ENCODE data around the gene PRMT1. TPM values are rescaled to one million over a fixed set of nuclear protein-coding genes. Genes with fewer than 3 reads are reported as not detected.

Gene PRMT1
- total and polyA plus RNA-seq, 9 of the 15 experiments (the other 6 are each of a cell fraction or from before 2014, with no cell fraction given) = 13.3 to 464 (median 326) TPM

- DNase-seq (ENCODE audit: extremely low read depth in 1 of 4, low spot score in 3 of 4) = no peak
- Histone ChIP-seq H2AFZ (ENCODE audit: low read depth, low read length) (no peak overlapping the region), H3K27ac (ENCODE audit: extremely low read depth, low read depth, low read length) (no peak overlapping the region), H4K20me1 (replicated peaks; ENCODE audit: control insufficient read depth, insufficient read depth, low read length) (peaks cover 13% of the 10 kb centered on the region; the same call in 1 of the 2 replicates), H3K36me3 (ENCODE audit: control insufficient read depth, insufficient read depth, low read length) (peaks cover 62% of the 10 kb centered on the region; the same call in 2 of the 3 replicates), H3K4me1 (replicated peaks in 1 of 2; ENCODE audit: control insufficient read depth in 2 of 2, insufficient read depth in 2 of 2, low read length in 2 of 2) (peaks cover 0 to 35% of the 10 kb centered on the region in 2 experiments; a peak in 4 of 5 replicates), H3K79me2 (ENCODE audit: control insufficient read depth, insufficient read depth, low read length) (peaks cover 38% of the 10 kb centered on the region), H3K4me2 (ENCODE audit: insufficient read depth, low read length) (no peak overlapping the region), H3K9me1 (ENCODE audit: control insufficient read depth, insufficient read depth, low read length) (peaks cover 2% of the 10 kb centered on the region), H3K4me3 (no peak overlapping the region), H3K9me3 (replicated peaks; ENCODE audit: control insufficient read depth, insufficient read depth, low read depth, low read length) (0 out of 2 replicates have a peak, but pooled peaks cover 2% of the 10 kb centered on the region), H3K9ac (ENCODE audit: insufficient read depth in 1 of 2, low read depth in 2 of 2, low read length in 2 of 2) (0 out of 4 replicates have a peak overlapping the region, but pooled peaks of 1 of the 2 experiments have one; percentile 21), H3K27me3 (ENCODE audit: control insufficient read depth in 2 of 2, insufficient read depth in 2 of 2, low read length in 2 of 2) (no peaks in the 10 kb centered on the region)
- in situ Hi-C loops (cut with MboI) = no loop called here
- ChIA-PET POLR2A (interaction anchor here (0.7 to 1.6 kb wide), 5 partner anchors 9 to 69 kb away, joined by 3 to 5 read pairs (median 4); partner anchors contain the start of gene RRAS), CTCF (ENCODE audit: low intra/inter-chr PET ratio) (no interaction called here)
- no TSS peak for BruUV-seq (replicated peaks)
- ATAC-seq = no peak
- 97% methylated on average over 14 of the region's 16 CpGs for WGBS (ENCODE audit: insufficient coverage, low coverage, missing lambda C conversion rate)
- TF ChIP-seq ELK1 (CRISPR knock-in tag; IDR thresholded peaks at IDR 0.05) = no peak
- TF ChIP-seq U2AF2 (optimal IDR thresholded peaks at IDR 0.05; ENCODE audit: low read depth, low read length) = no peak
- no peak for TF ChIP-seq JUNB (CRISPR knock-in tag; conservative IDR thresholded peaks at IDR 0.05)
- TF ChIP-seq OTX1 (CRISPR knock-in tag; IDR thresholded peaks at IDR 0.05) = no peak
- peak; percentile 70 for TF ChIP-seq POLR2G (IDR thresholded peaks at IDR 0.05; ENCODE audit: low read depth, low read length)
- no peak for TF ChIP-seq ASH1L (IDR thresholded peaks at IDR 0.05; ENCODE audit: borderline replicate concordance, low read depth, partially characterized antibody)
- no peak for TF ChIP-seq LARP7 (IDR thresholded peaks at IDR 0.05)
- TF ChIP-seq MCM2 (IDR thresholded peaks at IDR 0.05; ENCODE audit: low read depth) = no peak
- TF ChIP-seq RBFOX2 (IDR thresholded peaks at IDR 0.05; ENCODE audit: low read depth, low read length) = peak; percentile 55
- TF ChIP-seq NR2C2 (CRISPR knock-in tag; IDR thresholded peaks at IDR 0.05) = no peak
- TF ChIP-seq NR2C2 (tag; IDR thresholded peaks at IDR 0.05) = no peak
- intact Hi-C loops (cut with micrococcal nuclease) = no loop called here
- no peak for FAIRE-seq
Observed at GRCh38 chr19:49662011-49662410, 15.1 kb upstream of the PRMT1 start.
